ENCODE measurements around the gene ARPC1A. TPM values are rescaled to one million over a fixed set of nuclear protein-coding genes. Genes with fewer than 3 reads are reported as not detected.
"Not testable (repeated sequence)": the region's sequence is repeated elsewhere in the genome, so short reads cannot be mapped to it uniquely, and the experiment has no call there.

The ARPC1A gene
- total RNA-seq, 1 donor from 2014 or later, result 54.4 TPM

DNA sequence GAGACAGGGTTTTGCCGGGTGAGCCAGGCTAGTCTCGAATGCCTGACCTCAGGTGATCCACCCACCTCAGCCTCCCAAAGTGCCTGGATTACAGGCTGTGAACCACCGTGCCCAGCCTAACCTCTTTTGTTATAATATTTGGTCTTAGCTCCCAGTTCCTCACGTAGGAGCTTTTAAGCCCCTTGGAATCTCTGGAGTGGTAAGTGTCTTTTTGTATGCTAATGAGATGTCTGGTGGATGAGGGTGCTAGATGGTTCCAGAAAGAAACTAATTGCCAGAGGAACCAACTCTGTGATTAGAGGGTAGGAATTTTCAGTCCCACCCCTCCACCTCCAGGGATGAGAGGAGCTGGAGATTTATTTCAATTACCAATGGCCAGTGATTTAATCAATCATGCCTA lies 5.3 kb upstream of the ARPC1A start:
- DNase-seq (ENCODE audit: low spot score), result no peak

- not testable (repeated sequence) for DNase-seq (ENCODE audit: low spot score)
These were observed 3.0 kb upstream of the ARPC1A start for GRCh38 chr7:99322659-99323058.

DNA sequence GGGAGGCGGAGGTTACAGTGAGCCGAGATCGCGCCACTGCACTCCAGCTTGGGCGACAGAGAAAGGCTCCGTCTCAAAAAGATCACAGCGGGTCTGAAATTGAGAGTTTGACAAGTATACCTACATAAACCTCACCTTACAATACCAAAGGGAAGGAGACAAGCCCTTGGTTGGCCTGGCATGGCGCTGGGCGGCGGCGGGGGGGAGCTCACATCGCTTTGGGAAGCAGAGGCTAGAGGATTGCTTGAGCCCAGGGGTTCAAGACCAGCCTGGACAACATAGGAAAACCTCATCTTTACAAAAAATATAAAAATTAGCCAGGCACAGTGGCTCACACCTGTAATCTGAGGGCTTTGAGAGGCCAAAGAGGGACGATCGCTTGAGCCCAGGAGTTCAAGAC lies 1.1 kb upstream of the ARPC1A start:
- no peak for DNase-seq (ENCODE audit: low spot score)

GRCh38 chr7:99325001-99325493 lies 651 bp upstream of the ARPC1A start:
- no peak for DNase-seq (ENCODE audit: low spot score)

DNA sequence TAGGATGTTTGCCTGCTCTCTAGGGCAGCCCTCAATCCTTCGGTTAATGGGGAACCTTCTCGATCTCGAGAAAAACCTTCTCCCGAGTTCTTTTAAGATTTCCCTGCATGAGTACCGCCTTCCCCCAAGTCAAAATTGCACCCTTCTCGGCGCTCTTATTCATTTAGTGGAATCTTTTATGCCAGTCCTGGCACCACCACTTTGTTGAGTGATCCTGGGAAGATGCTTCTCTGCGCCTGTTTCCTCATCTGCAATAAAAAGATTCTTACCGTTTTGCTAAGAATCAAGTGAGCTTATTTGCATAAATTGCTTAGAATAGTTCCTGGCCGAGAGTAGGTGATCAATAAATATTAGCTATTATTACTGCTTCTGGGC lies 697 bp downstream of the ARPC1A start:
- DNase-seq (ENCODE audit: low spot score), result no peak

DNA sequence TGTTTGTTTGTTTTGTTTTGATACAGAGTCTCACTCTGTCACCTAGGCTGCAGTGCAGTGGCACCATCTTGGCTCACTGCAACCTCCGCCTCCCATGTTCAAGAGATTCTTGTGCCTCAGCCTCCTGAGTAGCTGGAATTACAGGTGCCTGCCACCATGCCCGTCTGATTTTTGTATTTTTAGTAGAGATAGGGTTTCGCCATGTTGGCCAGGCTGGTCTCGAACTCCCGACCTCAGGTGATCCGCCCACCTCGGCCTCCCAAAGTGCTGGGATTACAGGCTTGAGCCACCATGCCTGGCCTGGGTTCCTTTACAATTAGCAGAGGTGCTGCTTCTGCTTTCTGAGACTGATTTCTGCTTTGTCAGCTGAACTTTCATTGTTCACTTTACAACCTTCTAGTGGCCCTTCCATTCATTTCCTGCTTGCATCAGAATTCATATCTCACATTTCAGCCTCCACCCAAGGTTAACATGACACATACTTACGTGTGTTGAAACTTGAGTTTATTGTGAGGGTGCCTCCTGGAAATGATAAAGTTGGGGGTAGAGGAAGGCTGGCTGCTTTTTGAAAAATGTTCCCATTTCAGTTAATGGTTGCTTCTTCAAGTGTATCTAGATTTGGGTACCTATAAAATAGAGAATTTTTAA lies 4.7 kb downstream of the ARPC1A start:
- peak; percentile 33 for DNase-seq (ENCODE audit: low spot score)

DNA sequence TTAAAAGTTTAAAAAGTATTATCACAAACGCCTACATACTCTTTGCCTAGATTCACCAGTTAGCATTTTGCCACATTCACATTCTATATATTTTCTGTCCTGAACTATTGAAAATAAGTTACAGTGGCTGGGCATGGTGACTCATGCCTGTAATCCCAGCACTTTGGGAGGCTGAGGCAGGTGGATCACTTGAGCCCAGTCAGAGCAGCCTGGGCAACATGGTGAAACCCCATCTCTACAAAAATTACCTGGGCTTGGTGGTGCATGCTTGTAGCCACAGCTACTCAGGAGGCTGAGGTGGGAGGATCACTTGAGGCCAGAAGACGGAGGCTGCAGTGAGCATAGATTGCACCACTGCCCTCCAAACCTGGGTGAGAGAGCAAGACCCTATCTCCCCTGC lies 5.3 kb downstream of the ARPC1A start:
- no peak for DNase-seq (ENCODE audit: low spot score)

DNA sequence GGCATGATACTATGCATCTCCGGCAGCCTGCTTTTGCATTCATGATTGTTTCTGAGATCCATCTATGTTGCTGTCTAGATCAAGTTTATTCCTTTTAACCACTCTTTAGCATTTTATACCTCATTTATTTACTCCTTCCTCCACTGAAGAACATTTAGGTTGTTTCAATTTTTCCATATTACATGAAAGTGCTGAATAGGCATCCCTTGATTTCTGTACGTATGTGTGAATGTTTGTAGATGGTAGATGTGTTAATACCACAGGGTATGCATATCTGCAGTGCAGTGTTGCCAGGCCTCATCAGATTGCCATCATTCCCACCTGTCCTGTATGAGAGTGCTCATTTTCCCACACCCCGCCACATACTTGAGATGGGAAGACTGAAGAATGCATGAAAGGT lies 13.9 kb downstream of the ARPC1A start:
- DNase-seq (ENCODE audit: low spot score), result no peak

DNA sequence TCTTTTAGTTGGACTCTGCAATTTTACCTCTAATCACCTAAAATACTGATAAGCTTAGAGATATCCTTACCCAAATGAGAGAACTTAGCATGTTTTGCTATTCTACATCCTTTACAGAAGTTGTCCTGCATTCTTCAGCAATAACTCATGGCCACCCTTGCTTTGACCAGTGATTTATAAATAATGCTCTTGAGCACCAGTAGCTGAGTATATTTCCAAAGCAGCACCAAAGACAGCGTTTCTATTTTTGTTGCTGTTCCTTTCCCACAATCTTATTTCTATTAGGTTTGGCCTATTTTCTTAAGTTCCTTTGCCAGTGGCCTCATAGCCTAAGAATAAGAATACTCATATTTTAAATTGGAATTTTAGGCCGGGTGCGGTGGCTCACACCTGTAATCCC lies 15.0 kb downstream of the ARPC1A start:
- DNase-seq (ENCODE audit: low spot score), result no peak

- DNase-seq (ENCODE audit: low spot score), result no peak
These were observed 18.5 kb downstream of the ARPC1A start for GRCh38 chr7:99344061-99344647.

- DNase-seq (ENCODE audit: low spot score), result not testable (repeated sequence)
These were observed 24.9 kb downstream of the ARPC1A start for GRCh38 chr7:99350641-99351040.

DNA sequence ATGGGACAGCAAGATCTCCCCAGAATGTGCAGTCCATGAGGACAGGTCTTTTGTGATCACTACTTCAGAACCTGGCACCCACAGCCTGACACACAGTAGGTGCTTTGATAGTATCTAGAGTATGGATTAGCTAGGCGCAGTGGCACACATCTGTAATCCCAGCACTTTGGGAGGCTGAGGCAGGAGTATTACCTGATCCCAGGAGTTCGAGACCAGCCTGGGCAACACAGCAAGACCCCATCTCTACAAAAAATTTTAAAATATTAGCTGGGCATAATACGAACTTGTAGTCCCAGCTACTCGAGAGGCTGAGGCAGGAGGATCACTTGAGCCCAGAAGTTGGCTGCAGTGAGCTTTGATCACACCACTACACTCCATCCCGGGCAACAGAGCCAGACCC lies 26.5 kb downstream of the ARPC1A start:
- DNase-seq (ENCODE audit: low spot score), result no peak

DNA sequence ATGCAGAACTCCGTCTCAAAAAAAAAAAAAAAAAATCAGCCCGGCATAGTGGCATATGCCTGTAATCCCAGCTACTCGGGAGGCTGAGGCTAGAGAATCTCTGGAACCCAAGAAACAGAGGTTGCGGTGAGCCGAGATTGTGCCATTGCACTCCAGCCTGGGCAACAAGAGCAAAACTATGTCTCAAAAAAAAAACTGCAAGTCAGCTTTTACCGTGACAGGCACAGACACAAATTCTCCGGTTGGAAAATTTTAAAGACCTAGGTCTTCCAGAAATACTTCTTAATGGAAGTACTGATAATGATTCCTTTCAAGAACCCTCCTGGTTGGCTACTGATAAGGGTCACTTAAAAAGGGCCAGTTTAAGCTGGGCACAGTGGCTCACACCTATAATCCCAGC lies 29.4 kb downstream of the ARPC1A start:
- DNase-seq (ENCODE audit: low spot score), result no peak

DNA sequence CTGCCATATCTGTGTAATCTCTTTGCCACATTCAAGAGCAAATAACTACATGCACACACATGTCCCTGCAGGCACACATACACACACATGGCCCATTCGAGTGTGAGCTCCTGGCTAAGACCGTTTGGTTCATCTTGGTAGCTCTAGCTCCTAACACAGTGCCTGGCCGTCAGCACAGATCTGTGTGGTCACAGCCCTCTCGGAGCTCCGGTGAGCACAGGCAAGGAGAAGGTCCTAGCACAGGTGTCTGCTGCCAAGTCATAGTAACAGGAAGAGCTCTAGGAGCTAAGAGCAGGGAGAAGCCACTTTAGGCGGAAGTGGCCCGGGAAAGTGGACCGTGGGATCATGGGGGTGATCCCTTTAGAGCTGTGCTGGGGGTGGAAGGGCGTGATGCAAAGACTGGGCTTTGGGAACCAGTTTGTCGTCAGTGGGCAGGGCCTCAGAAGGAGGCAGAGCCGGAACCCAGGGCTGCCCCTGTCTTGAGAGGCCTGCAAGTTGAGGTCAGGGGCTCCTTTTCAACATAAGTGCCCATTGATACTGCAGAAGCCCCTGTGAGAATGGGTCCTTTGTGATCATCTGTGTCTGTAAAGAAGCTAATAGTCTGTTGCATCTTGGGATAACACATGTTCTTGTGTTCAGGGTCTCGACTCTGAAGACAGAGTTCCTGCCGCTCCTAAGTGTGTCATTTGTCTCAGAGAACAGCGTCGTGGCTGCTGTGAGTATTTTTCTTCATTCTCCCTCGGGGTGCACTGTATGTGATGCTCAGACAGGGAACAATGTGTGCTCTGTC lies 32.2 kb downstream of the ARPC1A start:
- DNase-seq (ENCODE audit: low spot score), result no peak

- DNase-seq (ENCODE audit: low spot score), result not testable (repeated sequence)
These were observed 32.8 kb downstream of the ARPC1A start for GRCh38 chr7:99358521-99358920.

GRCh38 chr7:99359465-99360154 lies 33.9 kb downstream of the ARPC1A start:
- DNase-seq (ENCODE audit: low spot score), result no peak

DNA sequence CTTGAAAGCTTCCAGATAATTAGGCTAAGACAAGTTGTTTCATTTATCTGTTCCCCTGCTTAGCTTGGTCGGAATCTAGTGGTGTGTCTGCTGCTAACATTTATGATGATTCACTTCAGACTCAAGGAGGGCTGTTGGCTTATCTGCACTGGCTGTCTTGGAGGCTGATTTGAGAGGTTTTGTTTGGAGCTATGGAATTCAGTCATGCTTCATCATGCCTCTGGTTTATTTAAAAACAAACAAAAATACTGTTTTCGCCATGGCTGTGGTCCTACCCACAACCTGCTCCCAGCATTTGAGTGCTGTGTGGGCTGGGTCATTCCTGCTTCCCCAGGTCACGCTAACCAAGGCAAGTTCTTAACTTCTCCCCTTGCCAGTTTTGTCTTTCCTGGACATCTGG lies 37.1 kb downstream of the ARPC1A start:
- DNase-seq (ENCODE audit: low spot score), result no peak

DNA sequence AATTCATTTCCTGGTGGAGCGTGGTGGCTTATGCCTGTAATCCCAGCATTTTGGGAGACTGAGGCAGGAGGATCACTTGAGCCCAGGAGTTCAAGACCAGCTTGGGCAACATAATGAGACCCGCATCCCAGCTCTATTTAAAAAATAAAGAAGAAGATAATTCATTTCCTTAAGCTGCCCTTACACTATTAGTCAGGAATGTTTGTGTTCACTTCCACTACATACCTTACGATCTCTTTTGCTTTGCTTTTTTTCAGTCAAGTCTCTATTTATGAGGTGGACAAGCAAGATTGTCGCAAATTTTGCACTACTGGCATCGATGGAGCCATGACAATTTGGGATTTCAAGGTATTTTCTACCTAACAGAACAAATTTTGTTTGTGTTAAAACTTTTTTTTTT lies 37.6 kb downstream of the ARPC1A start:
- no peak for DNase-seq (ENCODE audit: low spot score)

GRCh38 chr7:99365318-99366141 lies 39.8 kb downstream of the ARPC1A start:
- no peak for DNase-seq (ENCODE audit: low spot score)

GRCh38 chr7:99366646-99367045 lies 40.9 kb downstream of the ARPC1A start:
- no peak for DNase-seq (ENCODE audit: low spot score)

DNA sequence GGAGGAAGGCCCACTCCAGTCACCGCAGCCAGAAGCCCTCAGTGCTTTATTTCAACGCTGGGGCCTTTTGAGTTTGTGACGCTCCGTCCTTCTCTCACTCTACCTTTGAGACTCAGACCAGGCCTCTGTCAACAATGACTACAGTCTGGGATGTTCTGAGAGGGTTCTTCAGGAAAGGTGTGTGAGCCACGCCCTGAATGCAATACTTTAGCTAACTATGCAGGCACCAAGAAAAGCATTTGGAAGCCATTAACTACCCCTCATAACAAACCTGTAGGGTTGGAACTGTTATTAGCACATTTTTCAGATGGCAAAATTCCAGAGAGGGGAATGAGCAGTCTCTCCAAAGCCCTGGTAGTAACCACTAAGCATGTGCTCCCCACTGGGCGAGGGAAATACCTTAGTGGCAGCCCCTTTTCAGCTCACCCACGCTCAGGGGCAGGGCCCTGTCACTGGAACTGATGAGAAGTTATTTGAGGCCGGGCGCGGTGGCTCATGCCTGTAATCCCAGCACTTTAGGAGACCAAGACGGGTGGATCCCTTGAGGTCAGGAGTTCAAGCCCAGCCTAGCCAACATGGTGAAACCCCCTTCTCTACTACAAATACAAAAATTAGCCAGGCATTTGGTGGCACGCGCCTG lies 43.2 kb downstream of the ARPC1A start:
- DNase-seq (ENCODE audit: low spot score), result no peak

All from umbilical cord (tissue), 2 donors.